ENCODE results near the gene RRP1.

The RRP1 gene

GRCh38 chr21:43750339-43751033, 38.9 kb upstream of the RRP1 start:
- no peak overlapping the region for H3K9ac ChIP-seq (ENCODE audit: low read length in 2 of 2)
- H3K36me3 ChIP-seq (ENCODE audit: control insufficient read depth in 2 of 2, insufficient read depth in 2 of 2, low read length in 2 of 2): peaks cover 25 to 40% of the 10 kb centered on the region in 2 donors
- H3K27ac ChIP-seq (ENCODE audit: low read length): no peak overlapping the region

GRCh38 chr21:43751955-43752591, 37.3 kb upstream of the RRP1 start:
- no peak overlapping the region for H3K4me3 ChIP-seq (ENCODE audit: low read length in 2 of 2)
- peaks cover 37 to 42% of the 10 kb centered on the region in 2 donors for H3K36me3 ChIP-seq (ENCODE audit: control insufficient read depth in 2 of 2, insufficient read depth in 2 of 2, low read length in 2 of 2)
- no peaks in the 10 kb centered on the region for H3K9me3 ChIP-seq (ENCODE audit: control insufficient read depth in 2 of 2, low read length in 2 of 2)
- no peaks in the 10 kb centered on the region for H3K27me3 ChIP-seq (ENCODE audit: control insufficient read depth in 1 of 2, insufficient read depth in 2 of 2, low read length in 2 of 2)
- H3K9ac ChIP-seq (ENCODE audit: low read length in 2 of 2): no peak overlapping the region
- no peak overlapping the region for H3K27ac ChIP-seq (ENCODE audit: low read length)
- H3K4me1 ChIP-seq (ENCODE audit: control insufficient read depth, insufficient read depth, low read length): no peaks in the 10 kb centered on the region

More at GRCh38 chr21:43750339-43751033, 38.9 kb upstream of the RRP1 start:
- Histone ChIP-seq H3K4me1 (ENCODE audit: control insufficient read depth, insufficient read depth, low read length) (no peaks in the 10 kb centered on the region), H3K4me3 (ENCODE audit: low read length in 2 of 2) (no peak overlapping the region), H3K9me3 (ENCODE audit: control insufficient read depth in 2 of 2, low read length in 2 of 2) (no peaks in the 10 kb centered on the region), H3K27me3 (ENCODE audit: control insufficient read depth in 1 of 2, insufficient read depth in 2 of 2, low read length in 2 of 2) (no peaks in the 10 kb centered on the region)

- peaks cover 6% of the 10 kb centered on the region for H3K4me1 ChIP-seq (ENCODE audit: control insufficient read depth, insufficient read depth, low read length)
- no peaks in the 10 kb centered on the region for H3K27me3 ChIP-seq (ENCODE audit: control insufficient read depth in 1 of 2, insufficient read depth in 2 of 2, low read length in 2 of 2)
- no peaks in the 10 kb centered on the region for H3K9me3 ChIP-seq (ENCODE audit: control insufficient read depth in 2 of 2, low read length in 2 of 2)
- H3K27ac ChIP-seq (ENCODE audit: low read length): no peak overlapping the region
- no peak overlapping the region for H3K9ac ChIP-seq (ENCODE audit: low read length in 2 of 2)
- peaks cover 34 to 39% of the 10 kb centered on the region in 2 donors for H3K36me3 ChIP-seq (ENCODE audit: control insufficient read depth in 2 of 2, insufficient read depth in 2 of 2, low read length in 2 of 2)
- H3K4me3 ChIP-seq (ENCODE audit: low read length in 2 of 2): no peak overlapping the region
Measured at GRCh38 chr21:43752758-43753438, 36.5 kb upstream of the RRP1 start.

DNA sequence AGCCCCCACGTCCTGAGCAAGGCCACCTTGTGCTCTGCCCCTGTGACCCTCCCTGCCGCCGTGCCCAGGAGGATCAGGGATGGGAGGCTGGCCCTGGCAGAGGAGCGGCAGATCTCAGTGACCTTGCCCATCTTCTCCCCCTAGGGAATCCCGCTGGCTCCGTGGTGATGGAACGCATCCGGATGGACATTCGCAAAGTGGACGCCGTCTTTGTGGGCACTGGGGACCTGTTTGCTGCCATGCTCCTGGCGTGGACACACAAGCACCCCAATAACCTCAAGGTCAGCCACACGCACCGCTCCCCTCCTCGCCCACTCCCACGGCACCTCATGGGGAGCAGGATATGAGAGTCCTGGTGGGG, 36.0 kb upstream of the RRP1 start:
- H3K36me3 ChIP-seq (ENCODE audit: control insufficient read depth in 2 of 2, insufficient read depth in 2 of 2, low read length in 2 of 2): peaks cover 34 to 39% of the 10 kb centered on the region in 2 donors
- H3K4me3 ChIP-seq (ENCODE audit: low read length in 2 of 2): no peak overlapping the region
- no peak overlapping the region for H3K9ac ChIP-seq (ENCODE audit: low read length in 2 of 2)

DNA sequence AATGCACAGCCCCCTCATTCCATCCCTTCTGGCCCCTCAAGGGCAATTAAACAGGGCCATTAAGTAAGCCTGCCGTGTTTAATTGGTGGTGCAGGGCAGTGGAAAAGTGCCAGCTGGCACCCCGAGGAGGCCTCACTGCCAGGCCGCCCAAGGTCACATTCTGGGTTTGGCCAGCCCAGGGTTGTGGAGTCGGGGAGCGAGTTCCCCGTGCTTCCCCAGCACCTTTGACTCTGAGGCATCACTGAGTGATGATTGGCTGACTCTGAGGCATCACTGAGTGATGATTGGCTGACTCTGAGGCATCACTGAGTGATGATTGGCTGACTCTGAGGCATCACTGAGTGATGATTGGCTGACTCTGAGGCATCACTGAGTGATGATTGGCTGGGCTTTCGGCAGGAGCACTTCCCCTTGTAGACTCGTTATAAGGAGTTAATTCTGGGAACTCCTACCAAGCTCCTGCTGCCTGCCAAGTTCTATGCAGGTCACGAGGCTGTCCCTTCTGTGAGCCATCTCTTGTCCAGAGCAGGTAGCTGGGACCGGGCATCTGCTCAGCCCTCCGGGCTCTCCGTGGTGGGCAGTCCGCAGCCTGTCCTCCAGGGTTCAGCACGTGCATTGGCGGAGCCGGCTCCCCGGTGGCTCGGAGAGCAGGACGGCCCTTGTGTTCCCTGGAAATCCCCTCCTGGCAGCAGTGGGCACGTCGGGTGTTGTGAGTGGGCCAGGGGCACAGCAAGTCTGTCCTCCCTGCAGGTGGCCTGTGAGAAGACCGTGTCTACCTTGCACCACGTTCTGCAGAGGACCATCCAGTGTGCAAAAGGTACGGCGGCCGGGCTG, 34.2 kb upstream of the RRP1 start:
- H3K27me3 ChIP-seq (ENCODE audit: control insufficient read depth in 1 of 2, insufficient read depth in 2 of 2, low read length in 2 of 2): no peaks in the 10 kb centered on the region
- H3K9me3 ChIP-seq (ENCODE audit: control insufficient read depth in 2 of 2, low read length in 2 of 2): no peaks in the 10 kb centered on the region
- peaks cover 18% of the 10 kb centered on the region for H3K4me1 ChIP-seq (ENCODE audit: control insufficient read depth, insufficient read depth, low read length)
- no peak overlapping the region for H3K27ac ChIP-seq (ENCODE audit: low read length)
- no peak overlapping the region for H3K4me3 ChIP-seq (ENCODE audit: low read length in 2 of 2)
- no peak overlapping the region for H3K9ac ChIP-seq (ENCODE audit: low read length in 2 of 2)
- H3K36me3 ChIP-seq (ENCODE audit: control insufficient read depth in 2 of 2, insufficient read depth in 2 of 2, low read length in 2 of 2): peaks cover 34 to 37% of the 10 kb centered on the region in 2 donors

More for the DNA sequence above, 36.0 kb upstream of the RRP1 start:
- Histone ChIP-seq H3K4me1 (ENCODE audit: control insufficient read depth, insufficient read depth, low read length) (peaks cover 11% of the 10 kb centered on the region), H3K27me3 (ENCODE audit: control insufficient read depth in 1 of 2, insufficient read depth in 2 of 2, low read length in 2 of 2) (no peaks in the 10 kb centered on the region), H3K27ac (ENCODE audit: low read length) (no peak overlapping the region), H3K9me3 (ENCODE audit: control insufficient read depth in 2 of 2, low read length in 2 of 2) (no peaks in the 10 kb centered on the region)

DNA sequence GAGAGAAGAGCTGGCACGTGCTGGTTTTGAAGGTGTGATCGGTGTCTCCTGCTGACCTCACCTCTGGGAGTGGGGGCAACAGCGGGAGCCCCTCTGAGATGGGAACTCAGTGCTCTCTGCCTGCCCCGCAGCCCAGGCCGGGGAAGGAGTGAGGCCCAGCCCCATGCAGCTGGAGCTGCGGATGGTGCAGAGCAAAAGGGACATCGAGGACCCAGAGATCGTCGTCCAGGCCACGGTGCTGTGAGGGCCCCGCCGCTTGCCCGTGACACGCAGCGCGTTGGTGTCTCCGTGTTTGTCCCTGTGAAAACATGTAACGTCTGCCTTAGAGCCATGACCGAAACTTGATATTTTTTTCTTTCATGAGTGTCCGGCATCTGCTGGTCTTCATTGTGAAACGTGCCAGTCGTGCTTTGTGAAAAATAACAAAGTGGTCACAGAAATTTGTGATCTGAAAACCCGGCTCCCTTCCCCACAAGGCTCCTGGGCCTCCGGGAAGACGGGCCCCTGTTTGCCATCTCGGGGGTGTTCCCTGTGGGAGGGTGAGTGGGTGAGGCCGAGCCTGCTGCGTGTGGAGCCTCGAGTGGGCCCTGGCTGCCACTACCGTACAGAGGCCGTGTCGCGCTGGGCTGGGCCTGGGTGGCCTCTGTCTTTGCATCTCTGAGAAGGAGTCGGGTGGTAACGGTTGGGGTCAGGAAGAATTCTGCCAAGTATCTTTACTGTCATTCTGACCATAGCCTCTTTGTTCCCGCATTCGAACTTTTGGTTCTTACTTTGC, 33.4 kb upstream of the RRP1 start:
- Histone ChIP-seq H3K9ac (ENCODE audit: low read length in 2 of 2) (no peak overlapping the region), H3K27me3 (ENCODE audit: control insufficient read depth in 1 of 2, insufficient read depth in 2 of 2, low read length in 2 of 2) (no peaks in the 10 kb centered on the region), H3K27ac (ENCODE audit: low read length) (no peak overlapping the region), H3K4me1 (ENCODE audit: control insufficient read depth, insufficient read depth, low read length) (peaks cover 18% of the 10 kb centered on the region), H3K9me3 (ENCODE audit: control insufficient read depth in 2 of 2, low read length in 2 of 2) (no peaks in the 10 kb centered on the region), H3K4me3 (ENCODE audit: low read length in 2 of 2) (no peak overlapping the region), H3K36me3 (ENCODE audit: control insufficient read depth in 2 of 2, insufficient read depth in 2 of 2, low read length in 2 of 2) (peaks cover 29% of the 10 kb centered on the region in 2 donors)

DNA sequence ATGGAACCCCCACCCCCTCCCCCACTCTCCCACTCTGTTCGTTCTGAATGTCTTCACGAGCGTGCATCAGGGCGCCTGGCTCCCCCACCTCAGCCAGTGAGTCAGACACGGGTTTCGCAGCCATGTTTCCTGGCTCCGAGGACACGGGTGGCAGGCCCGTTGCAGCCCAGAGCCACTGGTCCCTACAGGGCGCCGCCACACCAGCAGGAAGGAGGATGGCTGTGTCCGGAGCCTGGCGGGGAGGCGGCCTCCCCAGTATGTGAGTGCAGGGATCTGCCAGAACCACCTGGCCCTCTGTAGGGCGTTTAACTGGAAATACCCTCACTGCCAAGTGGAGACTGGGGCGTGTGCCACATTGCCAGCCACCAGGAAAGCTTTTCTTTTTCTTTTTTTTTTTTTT, 31.8 kb upstream of the RRP1 start:
- no peak overlapping the region for H3K9ac ChIP-seq (ENCODE audit: low read length in 2 of 2)
- H3K27ac ChIP-seq (ENCODE audit: low read length): peak overlapping the region; percentile 87
- peak overlapping the region in 1 of 2 donors; percentile 67 for H3K4me3 ChIP-seq (ENCODE audit: low read length in 2 of 2)
- peaks cover 18% of the 10 kb centered on the region for H3K4me1 ChIP-seq (ENCODE audit: control insufficient read depth, insufficient read depth, low read length)
- H3K9me3 ChIP-seq (ENCODE audit: control insufficient read depth in 2 of 2, low read length in 2 of 2): no peaks in the 10 kb centered on the region
- H3K36me3 ChIP-seq (ENCODE audit: control insufficient read depth in 2 of 2, insufficient read depth in 2 of 2, low read length in 2 of 2): peaks cover 25 to 27% of the 10 kb centered on the region in 2 donors
- no peaks in the 10 kb centered on the region for H3K27me3 ChIP-seq (ENCODE audit: control insufficient read depth in 1 of 2, insufficient read depth in 2 of 2, low read length in 2 of 2)

GRCh38 chr21:43758111-43758641, 31.2 kb upstream of the RRP1 start:
- Histone ChIP-seq H3K9me3 (ENCODE audit: control insufficient read depth in 2 of 2, low read length in 2 of 2) (peaks cover 0 to 4% of the 10 kb centered on the region in 2 donors), H3K27ac (ENCODE audit: low read length) (peak overlapping the region; percentile 87), H3K4me1 (ENCODE audit: control insufficient read depth, insufficient read depth, low read length) (peaks cover 18% of the 10 kb centered on the region), H3K27me3 (ENCODE audit: control insufficient read depth in 1 of 2, insufficient read depth in 2 of 2, low read length in 2 of 2) (no peaks in the 10 kb centered on the region), H3K36me3 (ENCODE audit: control insufficient read depth in 2 of 2, insufficient read depth in 2 of 2, low read length in 2 of 2) (peaks cover 20 to 21% of the 10 kb centered on the region in 2 donors), H3K4me3 (ENCODE audit: low read length in 2 of 2) (peak overlapping the region; percentile 14 to 67), H3K9ac (ENCODE audit: low read length in 2 of 2) (peak overlapping the region; percentile 0 to 64)

- peak overlapping the region; percentile 87 for H3K27ac ChIP-seq (ENCODE audit: low read length)
- peaks cover 15 to 17% of the 10 kb centered on the region in 2 donors for H3K36me3 ChIP-seq (ENCODE audit: control insufficient read depth in 2 of 2, insufficient read depth in 2 of 2, low read length in 2 of 2)
- peaks cover 0 to 4% of the 10 kb centered on the region in 2 donors for H3K9me3 ChIP-seq (ENCODE audit: control insufficient read depth in 2 of 2, low read length in 2 of 2)
- H3K9ac ChIP-seq (ENCODE audit: low read length in 2 of 2): peak overlapping the region; percentile 0 to 64
- H3K4me1 ChIP-seq (ENCODE audit: control insufficient read depth, insufficient read depth, low read length): peaks cover 18% of the 10 kb centered on the region
- H3K4me3 ChIP-seq (ENCODE audit: low read length in 2 of 2): peak overlapping the region in 1 of 2 donors; percentile 67
- H3K27me3 ChIP-seq (ENCODE audit: control insufficient read depth in 1 of 2, insufficient read depth in 2 of 2, low read length in 2 of 2): no peaks in the 10 kb centered on the region
Measured at GRCh38 chr21:43758811-43759210, 30.6 kb upstream of the RRP1 start.
